A549 treated with Hydrocortisone at 1 μM for 4 hours (cell line): ENCODE measurements around the gene MYL5. TPM values are rescaled to one million over a fixed set of nuclear protein-coding genes. Genes with fewer than 3 reads are reported as not detected.

ENCODE experiments used
- total RNA-seq: library from RNA; stranded (reverse); fragments of 200-300 nt; extraction: Qiagen RNA extraction; gene quantifications from 5 replicates; pipeline ENCODE4 v1.2.3, GENCODE V29; 2022

MYL5 gene, protein sequence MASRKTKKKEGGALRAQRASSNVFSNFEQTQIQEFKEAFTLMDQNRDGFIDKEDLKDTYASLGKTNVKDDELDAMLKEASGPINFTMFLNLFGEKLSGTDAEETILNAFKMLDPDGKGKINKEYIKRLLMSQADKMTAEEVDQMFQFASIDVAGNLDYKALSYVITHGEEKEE
- total RNA-seq, result 8.3 to 14.6 TPM (median 12.6 TPM) in 5 replicates

GRCh38 chr4:674172-675035 lies at the start of gene MYL5, which contains the start of gene ATP5ME:
Gene MYL5, plus strand, starts transcription at chr4:674542. Its CDS starts 3,485 bp downstream, at chr4:678027.
Gene ATP5ME, minus strand, starts transcription at chr4:674276. Its CDS starts 29 bp downstream, at chr4:674247.

GRCh38 chr4:624705-625590 lies 49.4 kb upstream of the MYL5 start, which contains the start of gene PDE6B:
Gene PDE6B, plus strand, starts transcription at chr4:625573. Its CDS starts 54 bp downstream, at chr4:625627.

DNA sequence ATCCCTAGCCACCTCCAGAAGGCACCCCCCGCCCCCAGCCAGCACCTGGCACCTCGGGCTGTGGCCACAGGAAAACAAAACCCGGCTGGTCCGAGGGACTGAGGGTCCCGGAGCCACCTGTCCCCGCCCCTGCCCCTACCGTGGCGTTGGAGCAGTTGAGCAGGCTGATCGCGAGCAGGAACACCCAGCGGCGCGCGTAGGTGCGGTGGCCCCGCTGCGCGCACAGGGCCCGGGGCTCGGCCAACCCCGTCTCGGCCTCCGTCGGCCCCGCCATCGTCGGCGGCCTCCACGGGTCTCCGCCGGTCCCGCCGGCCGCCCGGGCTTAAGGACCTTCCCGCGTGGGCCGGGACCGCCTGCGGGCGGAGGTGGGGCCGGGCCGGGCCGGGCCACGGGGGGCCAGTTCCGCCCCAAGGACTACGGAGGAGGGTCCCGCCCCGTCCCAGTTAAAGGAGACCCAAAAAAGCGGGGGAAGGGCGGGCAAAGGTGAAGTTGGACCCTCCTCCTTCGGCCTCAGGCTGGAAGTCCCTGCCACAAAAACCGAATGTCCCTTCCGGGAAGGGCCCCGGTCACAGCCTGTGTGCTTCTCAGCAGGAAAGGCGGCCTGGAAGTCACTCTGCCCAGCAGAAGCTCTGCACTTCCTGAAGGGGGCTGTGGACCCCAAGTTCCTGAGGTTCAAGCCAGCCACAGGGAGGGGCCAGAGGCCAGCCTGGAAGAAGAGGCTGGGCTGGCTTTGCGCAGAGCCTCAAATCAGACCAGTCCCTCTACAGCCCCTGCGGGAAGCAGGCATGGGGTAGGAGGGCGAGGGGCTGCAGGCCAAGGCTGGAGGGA lies 14.7 kb downstream of the MYL5 start, which contains the start of gene SLC49A3:
SLC49A3 (minus strand) TSS at position 298 of the 828 bp plus-strand sequence; CDS start at position 274, 24 bp downstream.

DNA sequence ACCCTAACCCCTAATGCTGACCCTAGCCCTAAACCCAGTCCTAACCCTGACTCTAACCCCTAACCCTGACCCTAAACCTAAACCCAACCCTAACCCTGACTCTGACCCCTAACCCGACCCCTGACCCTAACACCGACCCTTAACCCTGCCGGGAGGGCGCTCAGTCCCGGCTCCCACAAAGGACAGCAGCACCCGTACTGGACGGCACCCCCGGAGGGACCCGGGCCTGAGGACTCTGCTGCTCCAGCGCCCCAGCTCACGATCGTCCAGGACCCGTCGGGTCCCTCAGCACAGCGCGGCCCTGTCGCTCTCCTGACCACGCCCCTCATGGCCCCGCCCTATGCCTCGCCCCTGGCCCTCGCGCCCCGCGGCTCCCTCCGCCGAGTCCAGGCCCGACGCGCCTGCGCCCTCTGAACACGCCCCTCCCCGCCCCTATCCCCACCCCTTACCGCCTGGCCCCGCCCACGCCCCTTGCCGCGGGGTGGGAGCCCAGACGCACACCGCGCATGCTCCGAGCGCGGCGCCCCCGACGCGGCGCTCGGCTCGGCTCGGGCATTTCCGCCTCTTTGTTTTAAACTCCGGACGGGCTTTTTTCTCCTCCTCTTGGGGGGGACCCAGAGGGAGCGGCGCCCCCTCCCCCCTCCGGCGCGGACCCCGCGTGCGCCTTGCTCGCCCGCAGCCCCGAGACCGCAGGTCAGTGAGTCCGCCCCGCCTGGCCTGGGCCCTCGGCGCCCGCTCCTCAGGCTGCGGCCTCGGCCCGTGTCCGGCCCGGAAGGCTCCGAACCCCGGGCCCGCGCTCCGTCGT lies 31.1 kb downstream of the MYL5 start, which contains the start of gene PCGF3:
PCGF3 (plus strand) TSS at position 555 of the 805 bp plus-strand sequence. CDS start 27,849 bp downstream, outside the sequence.

Other genes with a start within 250 kb of the MYL5 start
- gene ZNF721, start 175.4 kb upstream of the MYL5 start, total RNA-seq, result 12.2 to 20.8 TPM (median 13.2 TPM) in 5 replicates
- gene PIGG, start 175.3 kb upstream of the MYL5 start, total RNA-seq, result 22.9 to 27.2 TPM (median 24.4 TPM) in 5 replicates
- gene TMEM271, start 98.2 kb upstream of the MYL5 start, total RNA-seq, result not detected in 5 replicates
- not detected in 5 replicates for gene PDE6B, start 49.0 kb upstream of the MYL5 start, total RNA-seq
- gene ATP5ME, start 266 bp upstream of the MYL5 start, total RNA-seq, result 341 to 419 TPM (median 361 TPM) in 5 replicates
- 0.09 to 0.31 TPM (median 0.20 TPM) in 5 replicates for gene SLC49A3, start 14.6 kb downstream of the MYL5 start, total RNA-seq
- gene PCGF3, start 31.3 kb downstream of the MYL5 start, total RNA-seq, result 17.0 to 23.8 TPM (median 18.9 TPM) in 5 replicates
- 0.29 to 0.66 TPM (median 0.61 TPM) in 5 replicates for gene CPLX1, start 151.6 kb downstream of the MYL5 start, total RNA-seq